CD4-positive, alpha-beta T cell (primary cell): Measurements from ENCODE around the gene ACTN1. TPM values are rescaled to one million over a fixed set of nuclear protein-coding genes. Genes with fewer than 3 reads are reported as not detected.

ENCODE experiments used
- ATAC-seq: fragments of 200-7000 bp; cut with Tn5 transposase; one replicate; pipeline ENCODE4 v1.10.0; 2022; ENCODE audit warnings: mild to moderate bottlenecking; ENCODE audit not compliant: poor library complexity
- CTCF ChIA-PET: fragments of 350-600 bp; sonication (Branson Sonifier 250); formaldehyde crosslinking; loops from one replicate; lab custom pipeline; 2021; ENCODE audit warnings: antibody characterized with exemption, inconsistent platforms; lab: Charles Lee
- POLR2A ChIA-PET: fragments of 350-600 bp; sonication (Branson Sonifier 250); formaldehyde crosslinking; loops from one replicate; lab custom pipeline; 2021; ENCODE audit warnings: antibody characterized with exemption, inconsistent platforms; lab: Charles Lee
- DNase-seq, 14 experiments: peaks; one replicate each; pipeline ENCODE4 v3.0.0-alpha.2; 2013 to 2020; ENCODE audit warnings: mixed read lengths in 2 of 14
- H3K27ac ChIP-seq, 2 donors: one replicate each; pipeline versions ENCODE4 v1.5.1 to v1.7.0; 2013; ENCODE audit warnings: low read length in 2 of 2, low read depth in 1 of 2, mild to moderate bottlenecking in 1 of 2
- H3K27me3 ChIP-seq, 2 experiments: 1 replicate in 1 of 2; 2 replicates in 1 of 2; pipeline versions ENCODE4 v1.6.1 to v1.7.0; 2013; ENCODE audit warnings: low read length in 2 of 2, control low read depth in 1 of 2, mild to moderate bottlenecking in 1 of 2, moderate library complexity in 1 of 2; ENCODE audit not compliant: insufficient read depth in 2 of 2, control insufficient read depth in 1 of 2
- H3K36me3 ChIP-seq: one replicate; pipeline ENCODE4 v1.6.1; 2013; ENCODE audit warnings: low read length, control low read depth; ENCODE audit not compliant: insufficient read depth
- H3K4me1 ChIP-seq: one replicate; pipeline ENCODE4 v1.6.1; 2013; ENCODE audit warnings: low read length, control low read depth; ENCODE audit not compliant: insufficient read depth
- H3K4me3 ChIP-seq: one replicate; pipeline ENCODE4 v1.5.1; 2013; ENCODE audit warnings: mild to moderate bottlenecking, low read length, moderate library complexity
- H3K9me3 ChIP-seq, 2 experiments: 1 replicate in 1 of 2; 2 replicates in 1 of 2; pipeline versions ENCODE4 v1.6.1 to v1.7.0; 2013; ENCODE audit warnings: low read length in 2 of 2, mild to moderate bottlenecking in 2 of 2, control low read depth in 1 of 2, moderate library complexity in 1 of 2; ENCODE audit not compliant: control insufficient read depth in 1 of 2, insufficient read depth in 1 of 2
- H3K27ac Mint-ChIP-seq: one replicate; pipeline ENCODE4 v1.8.0; 2020; ENCODE audit warnings: mixed read lengths
- H3K27me3 Mint-ChIP-seq: one replicate; pipeline ENCODE4 v1.8.0; 2021; ENCODE audit warnings: mixed read lengths
- H3K36me3 Mint-ChIP-seq: one replicate; pipeline ENCODE4 v1.8.0; 2021; ENCODE audit warnings: low read depth, mixed read lengths
- H3K4me1 Mint-ChIP-seq: one replicate; pipeline ENCODE4 v1.8.0; 2021; ENCODE audit warnings: low read depth, mixed read lengths
- H3K4me3 Mint-ChIP-seq: one replicate; pipeline ENCODE4 v1.8.0; 2020; ENCODE audit warnings: mild to moderate bottlenecking, mixed read lengths
- H3K9me3 Mint-ChIP-seq: one replicate; pipeline ENCODE4 v1.8.0; 2020; ENCODE audit warnings: mixed read lengths
- CTCF ChIP-seq: fragments of 200-600 bp; IDR thresholded peaks from one replicate; pipeline ENCODE4 v1.8.0; 2022; ENCODE audit warnings: antibody characterized with exemption, mild to moderate bottlenecking
- intact Hi-C, 2 experiments: fragments of 100-400 bp; cut with DNase I in 1 of 2; cut with micrococcal nuclease in 1 of 2; formaldehyde crosslinking; loops; one replicate each; pipeline versions ENCODE4 v1.15.1 to v1.9.0; 2023 to 2025; cut with DNase I, micrococcal nuclease
- total RNA-seq, 174 experiments: library from RNA in 2 of 174; stranded (reverse) in 2 of 174; gene quantifications; one replicate each; pipeline ENCODE4 v1.2.3 and lab custom pipeline; 2021 to 2026

Gene ACTN1
- total RNA-seq, 2 experiments from 2014 or later = 128 to 143 TPM

GRCh38 chr14:68880581-68881105 lies 98.5 kb downstream of the ACTN1 start:
- peaks cover 91% of the 10 kb centered on the region for H3K36me3 Mint-ChIP-seq
- POLR2A ChIA-PET = no interaction called here
- H3K27ac ChIP-seq = no peak overlapping the region
- DNase-seq = no peak
- H3K27me3 ChIP-seq = no peaks in the 10 kb centered on the region
- no peak for TF ChIP-seq CTCF
- H3K9me3 ChIP-seq = no peaks in the 10 kb centered on the region
- no peak overlapping the region for H3K27ac Mint-ChIP-seq
- CTCF ChIA-PET = no interaction called here
- H3K4me3 Mint-ChIP-seq = no peak overlapping the region
- H3K4me3 ChIP-seq = no peak overlapping the region
- no peaks in the 10 kb centered on the region for H3K4me1 Mint-ChIP-seq
- H3K27me3 Mint-ChIP-seq = no peaks in the 10 kb centered on the region
- H3K9me3 Mint-ChIP-seq = no peaks in the 10 kb centered on the region
- intact Hi-C loops = no loop called here
- peaks cover 83% of the 10 kb centered on the region for H3K36me3 ChIP-seq
- no peaks in the 10 kb centered on the region for H3K4me1 ChIP-seq
- ATAC-seq = no peak

DNA sequence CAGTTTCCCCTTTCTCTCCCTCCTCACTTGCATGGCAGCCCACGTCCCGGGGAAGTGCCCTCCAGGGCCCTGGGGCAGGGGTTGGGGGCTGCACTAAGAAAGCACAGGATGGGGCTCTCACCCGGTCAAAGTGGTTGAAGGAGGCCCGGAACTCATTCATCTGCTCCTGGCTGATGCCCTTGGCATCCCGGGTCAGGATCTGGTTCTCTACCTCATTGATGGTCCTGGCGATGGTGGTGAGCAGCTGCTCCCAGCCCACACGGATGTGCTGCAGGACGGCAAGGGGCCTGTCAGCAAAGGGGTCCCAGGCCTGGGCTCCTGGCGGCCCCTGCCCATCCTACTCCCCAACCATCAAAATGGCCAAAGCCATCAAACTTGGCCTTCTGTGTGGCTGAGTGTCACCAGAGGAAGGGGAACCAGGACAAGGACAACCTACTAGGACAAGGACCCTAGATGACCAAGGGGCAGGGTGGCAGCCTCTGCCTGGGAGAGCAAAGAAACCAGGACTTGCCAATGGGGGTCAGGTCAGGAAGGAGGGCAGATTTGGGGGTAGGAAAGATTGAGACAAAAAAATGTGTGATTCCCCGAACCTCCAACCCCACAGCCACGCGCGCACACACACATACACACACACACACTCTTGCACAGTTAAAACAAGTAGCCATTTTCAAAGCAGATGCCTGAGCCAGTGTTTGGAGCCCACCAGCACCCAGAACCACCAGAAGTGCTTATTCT lies 99.1 kb downstream of the ACTN1 start:
- H3K27ac Mint-ChIP-seq = no peak overlapping the region
- H3K9me3 Mint-ChIP-seq = no peaks in the 10 kb centered on the region
- no peak overlapping the region for H3K4me3 Mint-ChIP-seq
- no peaks in the 10 kb centered on the region for H3K4me1 Mint-ChIP-seq
- peaks cover 93% of the 10 kb centered on the region for H3K36me3 Mint-ChIP-seq
- Histone ChIP-seq H3K27me3 (no peaks in the 10 kb centered on the region), H3K36me3 (peaks cover 82% of the 10 kb centered on the region), H3K9me3 (no peaks in the 10 kb centered on the region), H3K27ac (no peak overlapping the region), H3K4me3 (no peak overlapping the region), H3K4me1 (no peaks in the 10 kb centered on the region)
- CTCF ChIA-PET = no interaction called here
- POLR2A ChIA-PET = no interaction called here
- no peak for TF ChIP-seq CTCF
- H3K27me3 Mint-ChIP-seq = no peaks in the 10 kb centered on the region
- ATAC-seq (no peak), DNase-seq (no peak)
- intact Hi-C loops = no loop called here

- TF ChIP-seq CTCF = no peak
- Histone ChIP-seq H3K36me3 (peaks cover 84% of the 10 kb centered on the region), H3K27me3 (no peaks in the 10 kb centered on the region), H3K9me3 (no peaks in the 10 kb centered on the region), H3K4me1 (no peaks in the 10 kb centered on the region), H3K4me3 (no peak overlapping the region), H3K27ac (no peak overlapping the region)
- Mint-ChIP-seq H3K9me3 (no peaks in the 10 kb centered on the region), H3K27me3 (no peaks in the 10 kb centered on the region), H3K4me1 (no peaks in the 10 kb centered on the region), H3K27ac (no peak overlapping the region), H3K4me3 (no peak overlapping the region), H3K36me3 (peaks cover 94% of the 10 kb centered on the region)
- ATAC-seq = no peak
- ChIA-PET POLR2A (no interaction called here), CTCF (no interaction called here)
- DNase-seq = no peak
- intact Hi-C loops = no loop called here
These were observed 99.8 kb downstream of the ACTN1 start for GRCh38 chr14:68879321-68879781.
